ENCODE measurements around the gene KCNQ1OT1. TPM values are rescaled to one million over a fixed set of nuclear protein-coding genes. Genes with fewer than 3 reads are reported as not detected.

The KCNQ1OT1 gene
- total and polyA plus RNA-seq, 9 of the 15 experiments (the other 6 are each of a cell fraction or from before 2014, with no cell fraction given), result 0.04 to 2.3 (median 0.74) TPM

- H2AFZ ChIP-seq (ENCODE audit: low read depth, low read length), result no peak overlapping the region; the same call in 1 of the 2 replicates
- FAIRE-seq (no peak), ATAC-seq (peak; percentile 84), DNase-seq (ENCODE audit: extremely low read depth in 1 of 4, low spot score in 3 of 4) (peak; percentile 52 to 81 (median 72))
- peaks cover 0 to 18% of the 10 kb centered on the region in 2 experiments; a peak in 3 of 5 replicates for H3K27me3 ChIP-seq (ENCODE audit: control insufficient read depth in 2 of 2, insufficient read depth in 2 of 2, low read length in 2 of 2)
- no peak overlapping the region for H3K4me3 ChIP-seq
- WGBS (ENCODE audit: insufficient coverage, low coverage, missing lambda C conversion rate), result 18% methylated on average over 15 of the region's 15 CpGs
- no peaks in the 10 kb centered on the region for H3K9me3 ChIP-seq (replicated peaks; ENCODE audit: control insufficient read depth, insufficient read depth, low read depth, low read length)
- intact Hi-C loops (cut with micrococcal nuclease) (no loop called here), in situ Hi-C loops (cut with MboI) (no loop called here)
- no peaks in the 10 kb centered on the region for H3K9me1 ChIP-seq (ENCODE audit: control insufficient read depth, insufficient read depth, low read length)
- H3K27ac ChIP-seq (ENCODE audit: extremely low read depth, low read depth, low read length), result no peak overlapping the region
- H3K79me2 ChIP-seq (ENCODE audit: control insufficient read depth, insufficient read depth, low read length), result no peaks in the 10 kb centered on the region
- peaks cover 4 to 31% of the 10 kb centered on the region in 2 experiments; a peak in 4 of 5 replicates for H3K4me1 ChIP-seq (replicated peaks in 1 of 2; ENCODE audit: control insufficient read depth in 2 of 2, insufficient read depth in 2 of 2, low read length in 2 of 2)
- CTCF ChIA-PET (ENCODE audit: low intra/inter-chr PET ratio), result no interaction called here
- POLR2A ChIA-PET, result interaction anchor here (0.6 to 2.1 kb wide), 2 partner anchors 24 to 471 kb away, joined by 3 to 8 read pairs; partner anchors contain the start of gene KCNQ1OT1
- no peak overlapping the region; the same call in 1 of the 2 replicates for H3K4me2 ChIP-seq (ENCODE audit: insufficient read depth, low read length)
- no TSS peak for BruUV-seq (replicated peaks)
- no peaks in the 10 kb centered on the region for H3K36me3 ChIP-seq (ENCODE audit: control insufficient read depth, insufficient read depth, low read length)
- H3K9ac ChIP-seq (ENCODE audit: insufficient read depth in 1 of 2, low read depth in 2 of 2, low read length in 2 of 2), result peak overlapping the region in 1 of 2 experiments; percentile 65; a peak in 2 of 4 replicates
- H4K20me1 ChIP-seq (replicated peaks; ENCODE audit: control insufficient read depth, insufficient read depth, low read length), result peaks cover 4% of the 10 kb centered on the region; the same call in 1 of the 2 replicates
- TF ChIP-seq CREB3L1 (IDR thresholded peaks at IDR 0.05; ENCODE audit: borderline replicate concordance, low read depth), result no peak
- peak; percentile 45; the same call in 1 of the 2 replicates for TF ChIP-seq ZNF263 (CRISPR knock-in tag; IDR thresholded peaks at IDR 0.05; ENCODE audit: borderline replicate concordance)
- TF ChIP-seq, protein P1, sequence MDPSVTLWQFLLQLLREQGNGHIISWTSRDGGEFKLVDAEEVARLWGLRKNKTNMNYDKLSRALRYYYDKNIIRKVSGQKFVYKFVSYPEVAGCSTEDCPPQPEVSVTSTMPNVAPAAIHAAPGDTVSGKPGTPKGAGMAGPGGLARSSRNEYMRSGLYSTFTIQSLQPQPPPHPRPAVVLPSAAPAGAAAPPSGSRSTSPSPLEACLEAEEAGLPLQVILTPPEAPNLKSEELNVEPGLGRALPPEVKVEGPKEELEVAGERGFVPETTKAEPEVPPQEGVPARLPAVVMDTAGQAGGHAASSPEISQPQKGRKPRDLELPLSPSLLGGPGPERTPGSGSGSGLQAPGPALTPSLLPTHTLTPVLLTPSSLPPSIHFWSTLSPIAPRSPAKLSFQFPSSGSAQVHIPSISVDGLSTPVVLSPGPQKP (CRISPR knock-in tag; IDR thresholded peaks at IDR 0.05), result no peak
- TF ChIP-seq, protein P2, sequence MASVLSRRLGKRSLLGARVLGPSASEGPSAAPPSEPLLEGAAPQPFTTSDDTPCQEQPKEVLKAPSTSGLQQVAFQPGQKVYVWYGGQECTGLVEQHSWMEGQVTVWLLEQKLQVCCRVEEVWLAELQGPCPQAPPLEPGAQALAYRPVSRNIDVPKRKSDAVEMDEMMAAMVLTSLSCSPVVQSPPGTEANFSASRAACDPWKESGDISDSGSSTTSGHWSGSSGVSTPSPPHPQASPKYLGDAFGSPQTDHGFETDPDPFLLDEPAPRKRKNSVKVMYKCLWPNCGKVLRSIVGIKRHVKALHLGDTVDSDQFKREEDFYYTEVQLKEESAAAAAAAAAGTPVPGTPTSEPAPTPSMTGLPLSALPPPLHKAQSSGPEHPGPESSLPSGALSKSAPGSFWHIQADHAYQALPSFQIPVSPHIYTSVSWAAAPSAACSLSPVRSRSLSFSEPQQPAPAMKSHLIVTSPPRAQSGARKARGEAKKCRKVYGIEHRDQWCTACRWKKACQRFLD (CRISPR knock-in tag; IDR thresholded peaks at IDR 0.05), result no peak
- TF ChIP-seq CCAR2 (IDR thresholded peaks at IDR 0.05; ENCODE audit: low read depth, low read length), result no peak
- no peak for TF ChIP-seq OTX1 (CRISPR knock-in tag; IDR thresholded peaks at IDR 0.05)
- no peak for TF ChIP-seq SMARCA4 (IDR thresholded peaks at IDR 0.05)
- no peak for TF ChIP-seq BMI1 (IDR thresholded peaks at IDR 0.05; ENCODE audit: low read length)
- TF ChIP-seq NR3C1 (CRISPR knock-in tag; IDR thresholded peaks at IDR 0.05), result no peak
- TF ChIP-seq EWSR1 (IDR thresholded peaks at IDR 0.05; ENCODE audit: borderline replicate concordance, low read depth, partially characterized antibody), result no peak
- TF ChIP-seq, protein P3, sequence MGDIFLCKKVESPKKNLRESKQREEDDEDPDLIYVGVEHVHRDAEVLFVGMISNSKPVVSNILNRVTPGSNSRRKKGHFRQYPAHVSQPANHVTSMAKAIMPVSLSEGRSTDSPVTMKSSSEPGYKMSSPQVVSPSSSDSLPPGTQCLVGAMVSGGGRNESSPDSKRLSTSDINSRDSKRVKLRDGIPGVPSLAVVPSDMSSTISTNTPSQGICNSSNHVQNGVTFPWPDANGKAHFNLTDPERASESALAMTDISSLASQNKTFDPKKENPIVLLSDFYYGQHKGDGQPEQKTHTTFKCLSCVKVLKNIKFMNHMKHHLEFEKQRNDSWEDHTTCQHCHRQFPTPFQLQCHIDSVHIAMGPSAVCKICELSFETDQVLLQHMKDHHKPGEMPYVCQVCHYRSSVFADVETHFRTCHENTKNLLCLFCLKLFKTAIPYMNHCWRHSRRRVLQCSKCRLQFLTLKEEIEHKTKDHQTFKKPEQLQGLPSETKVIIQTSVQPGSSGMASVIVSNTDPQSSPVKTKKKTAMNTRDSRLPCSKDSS (IDR thresholded peaks at IDR 0.05; ENCODE audit: low read depth, partially characterized antibody), result no peak
- no peak for TF ChIP-seq ZNF778 (CRISPR knock-in tag; IDR thresholded peaks at IDR 0.05)
- no peak for TF ChIP-seq CREB3 (tag; conservative IDR thresholded peaks at IDR 0.05; ENCODE audit: low read depth)
- TF ChIP-seq, protein P4, sequence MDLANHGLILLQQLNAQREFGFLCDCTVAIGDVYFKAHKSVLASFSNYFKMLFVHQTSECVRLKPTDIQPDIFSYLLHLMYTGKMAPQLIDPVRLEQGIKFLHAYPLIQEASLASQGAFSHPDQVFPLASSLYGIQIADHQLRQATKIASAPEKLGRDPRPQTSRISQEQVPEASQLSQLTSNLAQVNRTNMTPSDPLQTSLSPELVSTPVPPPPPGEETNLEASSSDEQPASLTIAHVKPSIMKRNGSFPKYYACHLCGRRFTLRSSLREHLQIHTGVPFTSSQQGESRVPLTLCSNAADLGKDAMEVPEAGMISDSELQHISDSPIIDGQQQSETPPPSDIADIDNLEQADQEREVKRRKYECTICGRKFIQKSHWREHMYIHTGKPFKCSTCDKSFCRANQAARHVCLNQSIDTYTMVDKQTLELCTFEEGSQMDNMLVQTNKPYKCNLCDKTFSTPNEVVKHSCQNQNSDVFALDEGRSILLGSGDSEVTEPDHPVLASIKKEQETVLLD (IDR thresholded peaks at IDR 0.05), result no peak
These were observed 23.2 kb upstream of the KCNQ1OT1 start for GRCh38 chr11:2722955-2723354.
